ENCODE measurements around the gene CENPU.
A peak's percentile ranks its signal among the peaks of the same experiment; 100 is the strongest.

Gene CENPU

DNA sequence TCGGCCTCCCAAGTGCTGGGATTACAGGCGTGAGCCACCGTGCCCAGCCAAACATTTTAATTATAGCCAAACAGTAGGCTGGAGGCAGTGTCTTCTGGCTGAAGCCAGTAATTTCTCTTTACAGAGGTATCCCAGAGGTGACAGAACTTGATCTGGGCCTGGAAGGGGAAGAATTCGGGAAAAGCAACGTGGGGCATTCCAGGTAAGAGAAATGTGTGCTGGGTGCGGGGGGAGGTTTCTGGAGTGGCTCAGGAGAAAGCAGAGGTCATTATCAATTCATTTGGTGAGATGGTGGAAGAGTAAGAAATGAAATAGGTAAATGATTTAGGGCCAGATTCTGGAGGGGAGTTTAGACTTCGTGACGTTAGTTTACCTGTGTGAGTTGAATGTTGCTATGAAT lies 82.0 kb downstream of the CENPU start:
- CTCF ChIA-PET = no interaction called here
- TF ChIP-seq PKNOX1 (IDR thresholded peaks at IDR 0.05) (no peak), SP1 (IDR thresholded peaks at IDR 0.05) (no peak), LEF1 (IDR thresholded peaks at IDR 0.05; ENCODE audit: borderline replicate concordance) (no peak), ELF4 (IDR thresholded peaks at IDR 0.05) (no peak), FOXK2 (IDR thresholded peaks at IDR 0.05) (no peak), SUZ12 (IDR thresholded peaks at IDR 0.05) (no peak), HDGF (IDR thresholded peaks at IDR 0.05; ENCODE audit: borderline replicate concordance) (no peak), ZNF384 (IDR thresholded peaks at IDR 0.05) (no peak), L3MBTL2 (conservative IDR thresholded peaks at IDR 0.05) (no peak), NFRKB (IDR thresholded peaks at IDR 0.05) (no peak), CTBP1 (IDR thresholded peaks at IDR 0.05; ENCODE audit: borderline replicate concordance) (no peak), ARNT (IDR thresholded peaks at IDR 0.05) (no peak), TARDBP (IDR thresholded peaks at IDR 0.05) (no peak), BHLHE40 (IDR thresholded peaks at IDR 0.05; ENCODE audit: borderline replicate concordance) (no peak)
- POLR2A ChIA-PET = no interaction called here
- no peak for DNase-seq (ENCODE audit: extremely low spot score)

DNA sequence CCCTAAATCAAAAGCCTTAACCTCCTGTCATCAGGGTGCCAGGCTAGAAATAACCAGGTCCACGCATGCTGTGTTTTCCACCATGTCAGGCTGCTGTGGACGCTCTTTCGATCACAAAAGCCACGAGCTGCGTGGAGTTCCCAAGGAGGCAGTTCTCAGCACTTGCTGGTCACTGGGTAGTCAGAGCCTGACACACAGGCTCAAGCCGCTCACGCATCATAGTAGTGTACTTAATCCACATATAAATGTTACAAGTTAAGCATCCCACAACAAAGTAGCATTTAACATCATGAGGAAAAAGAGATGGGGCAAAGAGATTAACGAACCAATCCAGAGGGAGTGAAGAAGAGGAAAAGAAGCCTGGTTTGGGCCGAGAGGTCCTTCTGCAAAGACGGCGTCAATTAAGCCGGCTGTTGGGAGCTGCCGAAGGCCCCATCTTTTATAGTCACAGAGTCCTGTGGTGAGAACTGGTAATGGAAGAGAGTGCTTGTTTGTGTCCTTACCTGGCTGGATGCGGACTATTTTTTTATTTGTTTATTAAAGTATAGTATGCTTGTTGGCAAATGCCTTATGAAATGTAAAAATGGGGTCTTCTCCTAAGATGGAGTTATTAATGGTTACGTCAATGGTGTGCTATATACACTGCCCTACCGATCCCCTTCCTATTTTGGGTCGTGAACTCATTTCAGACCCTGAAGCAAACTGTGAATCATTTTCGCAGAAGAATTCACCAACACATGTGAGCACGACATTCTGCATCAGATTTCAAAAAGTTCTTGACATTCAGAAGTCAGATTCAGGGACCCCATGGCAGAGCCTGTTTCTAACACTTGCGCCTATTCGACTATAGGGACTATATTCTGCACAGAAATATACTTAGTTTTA lies 83.7 kb downstream of the CENPU start:
- TF ChIP-seq BHLHE40 (IDR thresholded peaks at IDR 0.05; ENCODE audit: borderline replicate concordance) (no peak), PKNOX1 (IDR thresholded peaks at IDR 0.05) (0 out of 2 replicates have a peak, but pooled peaks have one; percentile 10), TARDBP (IDR thresholded peaks at IDR 0.05) (no peak), ZNF384 (IDR thresholded peaks at IDR 0.05) (no peak), HDGF (IDR thresholded peaks at IDR 0.05; ENCODE audit: borderline replicate concordance) (no peak)
- DNase-seq (ENCODE audit: extremely low spot score) = no peak
- POLR2A ChIA-PET = interaction anchor here (0.8 to 3.8 kb wide), 12 partner anchors 11 to 176 kb away, joined by 3 to 17 read pairs (median 7); partner anchors contain the start of genes CENPU and IRF2
- CTCF ChIA-PET = no interaction called here

GRCh38 chr4:184649026-184649970 lies 84.6 kb downstream of the CENPU start, which contains the start of the genes CASP3 and PRIMPOL:
Gene CASP3, minus strand, starts transcription at chr4:184649447. Its CDS starts 10,994 bp downstream, at chr4:184638453.
Gene PRIMPOL, plus strand, starts transcription at chr4:184649738. Its CDS starts 7,403 bp downstream, at chr4:184657141.
- TF ChIP-seq PKNOX1 (IDR thresholded peaks at IDR 0.05) (no peak), CTBP1 (IDR thresholded peaks at IDR 0.05; ENCODE audit: borderline replicate concordance) (no peak), ZNF384 (IDR thresholded peaks at IDR 0.05) (no peak), BHLHE40 (IDR thresholded peaks at IDR 0.05; ENCODE audit: borderline replicate concordance) (no peak), SP1 (IDR thresholded peaks at IDR 0.05) (no peak), FOXM1 (IDR thresholded peaks at IDR 0.05; ENCODE audit: borderline replicate concordance) (no peak), FOXK2 (IDR thresholded peaks at IDR 0.05) (no peak), SUZ12 (IDR thresholded peaks at IDR 0.05) (no peak), ELF4 (IDR thresholded peaks at IDR 0.05) (no peak), FOXA1 (IDR thresholded peaks at IDR 0.05) (no peak), HDGF (IDR thresholded peaks at IDR 0.05; ENCODE audit: borderline replicate concordance) (no peak), ARNT (IDR thresholded peaks at IDR 0.05) (no peak), LEF1 (IDR thresholded peaks at IDR 0.05; ENCODE audit: borderline replicate concordance) (no peak), L3MBTL2 (conservative IDR thresholded peaks at IDR 0.05) (no peak; the same call in 1 of the 2 replicates), TARDBP (IDR thresholded peaks at IDR 0.05) (no peak), NFRKB (IDR thresholded peaks at IDR 0.05) (no peak)
- POLR2A ChIA-PET = interaction anchor here (0.5 to 3.8 kb wide), 16 partner anchors 10 to 175 kb away, joined by 3 to 17 read pairs (median 6); partner anchors contain the start of genes CENPU and IRF2
- CTCF ChIA-PET = interaction anchor here (0.6 to 1.5 kb wide), 2 partner anchors 24 to 34 kb away, joined by 3 to 4 read pairs; no protein-coding TSS in a partner anchor
- peak; percentile 75 for DNase-seq (ENCODE audit: extremely low spot score)

DNA sequence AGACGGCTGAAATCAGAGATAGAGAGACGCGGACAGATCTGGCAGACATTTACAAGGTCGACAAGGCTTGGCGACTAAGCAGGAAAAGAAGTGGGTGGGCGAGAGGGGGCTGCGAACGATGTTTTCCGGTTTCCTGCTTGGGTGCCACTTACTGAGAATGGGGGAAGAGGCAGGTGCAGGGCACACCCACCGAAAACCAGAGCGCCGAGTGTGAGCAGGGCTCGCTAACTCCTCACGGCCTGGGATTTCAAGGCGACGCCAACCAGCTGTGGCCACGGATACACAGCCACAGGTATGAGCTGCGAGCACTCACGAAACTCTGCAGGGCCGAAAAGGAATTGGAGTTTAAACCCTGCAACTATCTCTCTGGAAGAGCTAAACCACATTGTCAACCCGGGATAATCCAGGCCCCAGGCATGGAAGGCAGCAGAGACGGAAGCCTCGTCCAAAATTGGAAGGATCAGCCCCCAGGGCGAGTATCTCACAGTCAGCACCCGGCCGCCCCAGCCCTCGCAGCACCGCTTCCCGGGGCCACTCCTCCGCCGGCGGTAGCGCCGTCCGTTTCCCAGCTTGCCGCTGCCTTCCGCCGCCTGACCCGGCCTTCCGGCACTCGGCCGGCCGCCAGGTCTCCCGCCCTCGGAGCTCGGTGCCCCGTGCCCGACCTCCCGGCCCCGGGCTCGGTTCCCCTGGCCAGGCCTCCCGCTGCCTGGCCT lies 85.4 kb downstream of the CENPU start:
- ChIA-PET CTCF (interaction anchor here (0.5 to 1.5 kb wide), 3 partner anchors 23 to 346 kb away, joined by 3 to 4 read pairs (median 3); no protein-coding TSS in a partner anchor), POLR2A (interaction anchor here (1.0 to 3.8 kb wide), 12 partner anchors 10 to 174 kb away, joined by 3 to 17 read pairs (median 7); partner anchors contain the start of genes CENPU and IRF2)
- TF ChIP-seq HDGF (IDR thresholded peaks at IDR 0.05; ENCODE audit: borderline replicate concordance) (no peak), ARNT (IDR thresholded peaks at IDR 0.05) (no peak), NFRKB (IDR thresholded peaks at IDR 0.05) (no peak), L3MBTL2 (conservative IDR thresholded peaks at IDR 0.05) (no peak), ZNF384 (IDR thresholded peaks at IDR 0.05) (no peak), FOXK2 (IDR thresholded peaks at IDR 0.05) (no peak), PKNOX1 (IDR thresholded peaks at IDR 0.05) (no peak), FOXA1 (IDR thresholded peaks at IDR 0.05) (no peak), CTBP1 (IDR thresholded peaks at IDR 0.05; ENCODE audit: borderline replicate concordance) (no peak), SP1 (IDR thresholded peaks at IDR 0.05) (no peak), ELF4 (IDR thresholded peaks at IDR 0.05) (no peak), BHLHE40 (IDR thresholded peaks at IDR 0.05; ENCODE audit: borderline replicate concordance) (no peak), FOXM1 (IDR thresholded peaks at IDR 0.05; ENCODE audit: borderline replicate concordance) (no peak), LEF1 (IDR thresholded peaks at IDR 0.05; ENCODE audit: borderline replicate concordance) (no peak), SUZ12 (IDR thresholded peaks at IDR 0.05) (no peak)
- no peak for DNase-seq (ENCODE audit: extremely low spot score)
